Lower lobe of right lung (tissue), 2 donors: Measurements from ENCODE around the gene CLNK. TPM values are rescaled to one million over a fixed set of nuclear protein-coding genes. Genes with fewer than 3 reads are reported as not detected.
A peak's percentile ranks its signal among the peaks of the same experiment; 100 is the strongest.

Source experiments
- ATAC-seq, 2 donors: fragments of 200-7000 bp; cut with Tn5 transposase; one replicate each; pipeline ENCODE4 v1.9.1; 2020 to 2022; ENCODE audit warnings: mild to moderate bottlenecking in 2 of 2, moderate library complexity in 2 of 2
- DNase-seq: peaks from one replicate; pipeline ENCODE4 v3.0.0-alpha.2; 2020
- H3K27ac ChIP-seq: fragments of 200-600 bp; one replicate; pipeline ENCODE4 v1.8.0; 2022
- H3K27me3 ChIP-seq: fragments of 200-600 bp; one replicate; pipeline ENCODE4 v1.8.0; 2022; ENCODE audit warnings: low read depth
- H3K36me3 ChIP-seq: fragments of 200-600 bp; one replicate; pipeline ENCODE4 v1.8.0; 2022; ENCODE audit warnings: mild to moderate bottlenecking
- H3K4me1 ChIP-seq: fragments of 200-600 bp; one replicate; pipeline ENCODE4 v1.8.0; 2022
- H3K4me3 ChIP-seq: fragments of 200-600 bp; one replicate; pipeline ENCODE4 v1.8.0; 2022; ENCODE audit warnings: mild to moderate bottlenecking
- H3K9me3 ChIP-seq: fragments of 200-600 bp; one replicate; pipeline ENCODE4 v1.8.0; 2022
- intact Hi-C: fragments of 100-400 bp; cut with DNase I; formaldehyde crosslinking; loops from one replicate; pipeline ENCODE4 v1.11.0; 2022
- total RNA-seq: library from RNA; stranded (reverse); fragmentation: NEBNext Ultra II Directional; extraction: Animal tissue kit (Norgen Biotek cat#: 25700); gene quantifications from one replicate; pipeline ENCODE4 v1.2.1, GENCODE V29; 2021
- TF ChIP-seq, protein P1 (sequence below): fragments of 200-600 bp; IDR thresholded peaks from one replicate; pipeline ENCODE4 v1.8.0; 2022; ENCODE audit warnings: antibody characterized with exemption, mild to moderate bottlenecking
- donor health status: DM: no; HTN: yes; CAD: no; lungs with severe emphysema.

Gene CLNK
- total RNA-seq, 1 donor from 2014 or later, result 0.09 TPM

GRCh38 chr4:10667701-10668326, 16.8 kb downstream of the CLNK start:
- no peaks in the 10 kb centered on the region for H3K27me3 ChIP-seq
- no peak for DNase-seq

GRCh38 chr4:10666616-10667015, 18.0 kb downstream of the CLNK start:
- Histone ChIP-seq H3K27ac (no peak overlapping the region), H3K9me3 (no peaks in the 10 kb centered on the region), H3K27me3 (no peaks in the 10 kb centered on the region), H3K4me3 (no peak overlapping the region), H3K36me3 (no peaks in the 10 kb centered on the region), H3K4me1 (no peaks in the 10 kb centered on the region)
- ATAC-seq (no peak), DNase-seq (no peak)
- intact Hi-C loops, result no loop called here
- TF ChIP-seq, protein P1, sequence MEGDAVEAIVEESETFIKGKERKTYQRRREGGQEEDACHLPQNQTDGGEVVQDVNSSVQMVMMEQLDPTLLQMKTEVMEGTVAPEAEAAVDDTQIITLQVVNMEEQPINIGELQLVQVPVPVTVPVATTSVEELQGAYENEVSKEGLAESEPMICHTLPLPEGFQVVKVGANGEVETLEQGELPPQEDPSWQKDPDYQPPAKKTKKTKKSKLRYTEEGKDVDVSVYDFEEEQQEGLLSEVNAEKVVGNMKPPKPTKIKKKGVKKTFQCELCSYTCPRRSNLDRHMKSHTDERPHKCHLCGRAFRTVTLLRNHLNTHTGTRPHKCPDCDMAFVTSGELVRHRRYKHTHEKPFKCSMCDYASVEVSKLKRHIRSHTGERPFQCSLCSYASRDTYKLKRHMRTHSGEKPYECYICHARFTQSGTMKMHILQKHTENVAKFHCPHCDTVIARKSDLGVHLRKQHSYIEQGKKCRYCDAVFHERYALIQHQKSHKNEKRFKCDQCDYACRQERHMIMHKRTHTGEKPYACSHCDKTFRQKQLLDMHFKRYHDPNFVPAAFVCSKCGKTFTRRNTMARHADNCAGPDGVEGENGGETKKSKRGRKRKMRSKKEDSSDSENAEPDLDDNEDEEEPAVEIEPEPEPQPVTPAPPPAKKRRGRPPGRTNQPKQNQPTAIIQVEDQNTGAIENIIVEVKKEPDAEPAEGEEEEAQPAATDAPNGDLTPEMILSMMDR, result no peak

More at GRCh38 chr4:10667701-10668326, 16.8 kb downstream of the CLNK start:
- Histone ChIP-seq H3K27ac (no peak overlapping the region), H3K4me1 (no peaks in the 10 kb centered on the region), H3K9me3 (no peaks in the 10 kb centered on the region), H3K36me3 (no peaks in the 10 kb centered on the region), H3K4me3 (no peak overlapping the region)
- intact Hi-C loops, result no loop called here
- TF ChIP-seq, protein P1, result no peak
- ATAC-seq, result no peak

DNA sequence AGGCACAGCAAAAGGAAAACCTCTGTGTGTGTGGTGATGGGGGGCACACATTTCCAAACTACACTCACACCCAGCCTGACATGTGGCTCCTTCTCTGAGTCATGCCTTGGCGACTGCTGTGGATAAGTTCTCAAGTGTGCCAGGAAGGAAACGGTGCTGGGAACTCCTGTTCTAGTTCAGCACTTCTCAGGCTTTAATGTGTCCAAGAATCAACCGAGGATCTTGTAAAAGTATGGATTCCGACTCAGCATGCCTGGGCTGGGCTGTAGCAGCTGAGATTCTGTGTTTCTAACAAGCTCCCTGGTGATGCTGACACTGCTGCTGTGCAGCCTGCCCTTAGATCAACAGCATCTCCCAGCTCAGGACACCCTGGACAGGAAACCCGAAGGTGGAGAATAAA, 20.2 kb downstream of the CLNK start:
- peak; percentile 75 to 84 for ATAC-seq
- DNase-seq, result no peak
- H3K9me3 ChIP-seq, result no peaks in the 10 kb centered on the region
- no peaks in the 10 kb centered on the region for H3K27me3 ChIP-seq
- TF ChIP-seq, protein P1, result no peak
- H3K27ac ChIP-seq, result no peak overlapping the region
- no peak overlapping the region for H3K4me3 ChIP-seq
- H3K36me3 ChIP-seq, result no peaks in the 10 kb centered on the region
- intact Hi-C loops, result no loop called here
- H3K4me1 ChIP-seq, result no peaks in the 10 kb centered on the region

GRCh38 chr4:10662937-10663336, 21.6 kb downstream of the CLNK start:
- Histone ChIP-seq H3K4me3 (no peak overlapping the region), H3K27me3 (no peaks in the 10 kb centered on the region), H3K36me3 (no peaks in the 10 kb centered on the region), H3K9me3 (no peaks in the 10 kb centered on the region), H3K4me1 (no peaks in the 10 kb centered on the region), H3K27ac (no peak overlapping the region)
- DNase-seq (no peak), ATAC-seq (no peak)
- intact Hi-C loops, result no loop called here
- TF ChIP-seq, protein P1, result no peak

GRCh38 chr4:10661047-10661446, 23.5 kb downstream of the CLNK start:
- no peak for ATAC-seq

More at GRCh38 chr4:10661047-10661446, 23.5 kb downstream of the CLNK start:
- no peak overlapping the region for H3K27ac ChIP-seq
- TF ChIP-seq, protein P1, result no peak
- H3K4me3 ChIP-seq, result no peak overlapping the region
- no peaks in the 10 kb centered on the region for H3K36me3 ChIP-seq
- H3K9me3 ChIP-seq, result no peaks in the 10 kb centered on the region
- H3K27me3 ChIP-seq, result no peaks in the 10 kb centered on the region
- no peak for DNase-seq
- intact Hi-C loops, result no loop called here
- no peaks in the 10 kb centered on the region for H3K4me1 ChIP-seq
